HFF-Myc (cell line): ENCODE measurements around the gene LUZP2.

Experiments used
- DNase-seq: peaks from one replicate; pipeline ENCODE4 v3.0.0-alpha.2; 2011; ENCODE audit warnings: low read depth; ENCODE audit errors: extremely low read depth
- H3K4me3 ChIP-seq: replicated peaks from 2 replicates; pipeline ENCODE4 v1.5.1; 2011; ENCODE audit warnings: low read depth, mild to moderate bottlenecking, control low read depth, low read length
- CTCF ChIP-seq: IDR thresholded peaks from 2 replicates; pipeline ENCODE4 v1.5.1; 2012; ENCODE audit warnings: mild to moderate bottlenecking, low read depth, low read length, control low read depth; ENCODE audit errors: missing control alignments

The LUZP2 gene

GRCh38 chr11:24514219-24514594, 17.4 kb downstream of the LUZP2 start:
- no peak for DNase-seq
- TF ChIP-seq CTCF = no peak

GRCh38 chr11:24515632-24516031, 18.8 kb downstream of the LUZP2 start:
- no peak overlapping the region for H3K4me3 ChIP-seq
- DNase-seq = no peak
- no peak for TF ChIP-seq CTCF

More at GRCh38 chr11:24514219-24514594, 17.4 kb downstream of the LUZP2 start:
- H3K4me3 ChIP-seq = no peak overlapping the region

- TF ChIP-seq CTCF = no peak
- DNase-seq = no peak
- no peak overlapping the region for H3K4me3 ChIP-seq
Observed at GRCh38 chr11:24516638-24517037, 19.8 kb downstream of the LUZP2 start.

- no peak for DNase-seq
Observed at GRCh38 chr11:24521601-24522000, 24.7 kb downstream of the LUZP2 start.

GRCh38 chr11:24524156-24524555, 27.3 kb downstream of the LUZP2 start:
- TF ChIP-seq CTCF = no peak
- no peak for DNase-seq
- no peak overlapping the region for H3K4me3 ChIP-seq

More at GRCh38 chr11:24521601-24522000, 24.7 kb downstream of the LUZP2 start:
- TF ChIP-seq CTCF = no peak
- H3K4me3 ChIP-seq = no peak overlapping the region

- TF ChIP-seq CTCF = no peak
- H3K4me3 ChIP-seq = no peak overlapping the region
- DNase-seq = no peak
Observed at GRCh38 chr11:24531528-24531927, 34.7 kb downstream of the LUZP2 start.

GRCh38 chr11:24543771-24544170, 46.9 kb downstream of the LUZP2 start:
- no peak for DNase-seq
- TF ChIP-seq CTCF = no peak
- H3K4me3 ChIP-seq = no peak overlapping the region
